ENCODE data around the gene RHOG. TPM values are rescaled to one million over a fixed set of nuclear protein-coding genes. Genes with fewer than 3 reads are reported as not detected.
"Not testable (repeated sequence)": the region's sequence is repeated elsewhere in the genome, so short reads cannot be mapped to it uniquely, and the experiment has no call there.

Gene RHOG
- total RNA-seq, 1 donor from 2014 or later = 22.4 TPM

GRCh38 chr11:3810951-3811350 lies 29.8 kb downstream of the RHOG start:
- DNase-seq (ENCODE audit: low read depth) = peak; percentile 58

- no peak for DNase-seq (ENCODE audit: low read depth)
These were observed 30.3 kb downstream of the RHOG start for GRCh38 chr11:3810446-3810845.

GRCh38 chr11:3809624-3809928 lies 31.2 kb downstream of the RHOG start:
- DNase-seq (ENCODE audit: low read depth) = no peak

GRCh38 chr11:3808861-3809623 lies 31.7 kb downstream of the RHOG start:
- DNase-seq (ENCODE audit: low read depth) = peak; percentile 8

GRCh38 chr11:3807909-3808860 lies 32.6 kb downstream of the RHOG start, which contains the start of gene PGAP2:
PGAP2 (plus strand) TSS chr11:3808560; CDS start chr11:3811260, 2,700 bp downstream.
- peak; percentile 64 for DNase-seq (ENCODE audit: low read depth)

- DNase-seq (ENCODE audit: low read depth) = no peak
These were observed 36.8 kb downstream of the RHOG start for GRCh38 chr11:3803726-3804495.

- DNase-seq (ENCODE audit: low read depth) = peak; percentile 16
These were observed 38.6 kb downstream of the RHOG start for GRCh38 chr11:3802011-3802790.

- DNase-seq (ENCODE audit: low read depth) = no peak
These were observed 40.9 kb downstream of the RHOG start for GRCh38 chr11:3799873-3800272.

GRCh38 chr11:3799143-3799542 lies 41.6 kb downstream of the RHOG start:
- DNase-seq (ENCODE audit: low read depth) = no peak

GRCh38 chr11:3797329-3798090 lies 43.2 kb downstream of the RHOG start, which contains the start of gene NUP98:
NUP98 (minus strand) TSS chr11:3797554; CDS start chr11:3782117, 15,437 bp downstream.
- peak; percentile 100 for DNase-seq (ENCODE audit: low read depth)

- DNase-seq (ENCODE audit: low read depth) = no peak
These were observed 43.9 kb downstream of the RHOG start for GRCh38 chr11:3796801-3797328.

- peak; percentile 8 for DNase-seq (ENCODE audit: low read depth)
These were observed 44.4 kb downstream of the RHOG start for GRCh38 chr11:3796346-3796745.

GRCh38 chr11:3796002-3796311 lies 44.8 kb downstream of the RHOG start:
- no peak for DNase-seq (ENCODE audit: low read depth)

GRCh38 chr11:3795131-3796001 lies 45.4 kb downstream of the RHOG start:
- no peak for DNase-seq (ENCODE audit: low read depth)

GRCh38 chr11:3794387-3794786 lies 46.4 kb downstream of the RHOG start:
- not testable (repeated sequence) for DNase-seq (ENCODE audit: low read depth)

GRCh38 chr11:3786781-3787428 lies 53.9 kb downstream of the RHOG start:
- no peak for DNase-seq (ENCODE audit: low read depth)

- DNase-seq (ENCODE audit: low read depth) = no peak
These were observed 57.1 kb downstream of the RHOG start for GRCh38 chr11:3783611-3784010.

- no peak for DNase-seq (ENCODE audit: low read depth)
These were observed 57.8 kb downstream of the RHOG start for GRCh38 chr11:3782963-3783362.

Measured in myocyte (in vitro differentiated cells).